Esophagus squamous epithelium (tissue), 4 donors: ENCODE results near the gene SETMAR.

ENCODE experiments used
- POLR2A ChIP-seq, 4 donors: fragments of 450-650 bp; IDR thresholded peaks; one replicate each; pipeline ENCODE4 v1.6.1; 2017; ENCODE audit warnings: antibody characterized with exemption in 4 of 4, mild to moderate bottlenecking in 4 of 4, moderate library complexity in 3 of 4
- TF ChIP-seq, protein P1 (sequence below), 6 experiments: fragments of 450-650 bp in 4 of 6; fragments of 200-600 bp in 2 of 6; sonication (generic) in 2 of 6; IDR thresholded peaks; one replicate each; pipeline ENCODE4 v1.5.1; 2016 to 2019; ENCODE audit warnings: antibody characterized with exemption in 6 of 6, mild to moderate bottlenecking in 4 of 6, moderate library complexity in 4 of 6

DNA sequence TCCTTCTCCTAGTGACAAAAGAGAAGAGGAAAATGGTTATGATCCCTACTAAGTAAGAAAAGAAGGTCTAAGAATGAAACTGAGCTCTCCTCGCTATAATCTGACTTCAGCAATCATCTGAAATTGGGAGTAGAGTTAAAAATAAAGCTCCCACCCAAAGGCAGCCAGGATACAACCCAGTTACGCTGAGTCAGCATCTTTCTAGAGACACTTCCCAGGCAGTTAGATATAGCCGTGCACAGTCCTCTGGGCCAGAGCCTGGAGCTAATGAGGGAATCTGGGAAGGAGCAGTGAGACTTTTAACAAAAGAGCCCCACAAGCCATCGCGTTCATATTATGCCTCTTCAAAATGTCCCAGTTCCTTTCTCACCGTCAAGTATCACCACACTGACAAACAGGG lies 39.1 kb upstream of the SETMAR start:
- TF ChIP-seq, protein P1, sequence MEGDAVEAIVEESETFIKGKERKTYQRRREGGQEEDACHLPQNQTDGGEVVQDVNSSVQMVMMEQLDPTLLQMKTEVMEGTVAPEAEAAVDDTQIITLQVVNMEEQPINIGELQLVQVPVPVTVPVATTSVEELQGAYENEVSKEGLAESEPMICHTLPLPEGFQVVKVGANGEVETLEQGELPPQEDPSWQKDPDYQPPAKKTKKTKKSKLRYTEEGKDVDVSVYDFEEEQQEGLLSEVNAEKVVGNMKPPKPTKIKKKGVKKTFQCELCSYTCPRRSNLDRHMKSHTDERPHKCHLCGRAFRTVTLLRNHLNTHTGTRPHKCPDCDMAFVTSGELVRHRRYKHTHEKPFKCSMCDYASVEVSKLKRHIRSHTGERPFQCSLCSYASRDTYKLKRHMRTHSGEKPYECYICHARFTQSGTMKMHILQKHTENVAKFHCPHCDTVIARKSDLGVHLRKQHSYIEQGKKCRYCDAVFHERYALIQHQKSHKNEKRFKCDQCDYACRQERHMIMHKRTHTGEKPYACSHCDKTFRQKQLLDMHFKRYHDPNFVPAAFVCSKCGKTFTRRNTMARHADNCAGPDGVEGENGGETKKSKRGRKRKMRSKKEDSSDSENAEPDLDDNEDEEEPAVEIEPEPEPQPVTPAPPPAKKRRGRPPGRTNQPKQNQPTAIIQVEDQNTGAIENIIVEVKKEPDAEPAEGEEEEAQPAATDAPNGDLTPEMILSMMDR (IDR thresholded peaks at IDR 0.05): no peak
- no peak for TF ChIP-seq POLR2A (IDR thresholded peaks at IDR 0.05)
